HG03045 (cell line): Measurements from ENCODE around the gene ATXN1.
A peak's percentile ranks its signal among the peaks of the same experiment; 100 is the strongest.

ENCODE experiments used
- ATAC-seq: cut with Tn5 transposase; IDR thresholded peaks from one replicate; pipeline ENCODE4 v1.9.1; 2021; ENCODE audit warnings: mild to moderate bottlenecking, moderate library complexity; ENCODE audit not compliant: unreplicated experiment

Gene ATXN1

GRCh38 chr6:16783952-16784565 is 22.8 kb upstream of the ATXN1 start:
- no peak for ATAC-seq

- ATAC-seq: no peak
These were observed 22.2 kb upstream of the ATXN1 start for GRCh38 chr6:16783509-16783908.

- ATAC-seq: no peak
These were observed 21.0 kb upstream of the ATXN1 start for GRCh38 chr6:16782278-16782677.

- no peak for ATAC-seq
These were observed 20.3 kb upstream of the ATXN1 start for GRCh38 chr6:16781348-16782169.

- ATAC-seq: no peak
These were observed 17.3 kb upstream of the ATXN1 start for GRCh38 chr6:16778521-16778920.

- no peak for ATAC-seq
These were observed 16.5 kb upstream of the ATXN1 start for GRCh38 chr6:16777794-16778193.

GRCh38 chr6:16776394-16777017 is 15.2 kb upstream of the ATXN1 start:
- ATAC-seq: no peak

GRCh38 chr6:16774437-16774836 is 13.2 kb upstream of the ATXN1 start:
- ATAC-seq: no peak

GRCh38 chr6:16773362-16773761 is 12.1 kb upstream of the ATXN1 start:
- no peak for ATAC-seq

GRCh38 chr6:16770701-16771569 is 9.7 kb upstream of the ATXN1 start:
- ATAC-seq: peak; percentile 87

GRCh38 chr6:16769986-16770376 is 8.7 kb upstream of the ATXN1 start:
- ATAC-seq: no peak

GRCh38 chr6:16769131-16769985 is 8.1 kb upstream of the ATXN1 start:
- no peak for ATAC-seq

- ATAC-seq: no peak
These were observed 7.2 kb upstream of the ATXN1 start for GRCh38 chr6:16768477-16768830.

GRCh38 chr6:16767765-16768476 is 6.7 kb upstream of the ATXN1 start:
- ATAC-seq: no peak

- ATAC-seq: no peak
These were observed 5.8 kb upstream of the ATXN1 start for GRCh38 chr6:16766836-16767745.

- no peak for ATAC-seq
These were observed 4.8 kb upstream of the ATXN1 start for GRCh38 chr6:16766043-16766536.

- no peak for ATAC-seq
These were observed 4.0 kb upstream of the ATXN1 start for GRCh38 chr6:16765235-16765634.

GRCh38 chr6:16764188-16764950 is 3.1 kb upstream of the ATXN1 start:
- no peak for ATAC-seq
